NCI-H2196 (cell line): ENCODE results near the gene MDM4.

Experiments
- DNase-seq: peaks from one replicate; lab custom pipeline; 2025; ENCODE audit not compliant: unreplicated experiment; lab: John Stamatoyannopoulos, UW

The MDM4 gene

GRCh38 chr1:204602871-204603542, 86.8 kb downstream of the MDM4 start:
- DNase-seq = no peak

DNA sequence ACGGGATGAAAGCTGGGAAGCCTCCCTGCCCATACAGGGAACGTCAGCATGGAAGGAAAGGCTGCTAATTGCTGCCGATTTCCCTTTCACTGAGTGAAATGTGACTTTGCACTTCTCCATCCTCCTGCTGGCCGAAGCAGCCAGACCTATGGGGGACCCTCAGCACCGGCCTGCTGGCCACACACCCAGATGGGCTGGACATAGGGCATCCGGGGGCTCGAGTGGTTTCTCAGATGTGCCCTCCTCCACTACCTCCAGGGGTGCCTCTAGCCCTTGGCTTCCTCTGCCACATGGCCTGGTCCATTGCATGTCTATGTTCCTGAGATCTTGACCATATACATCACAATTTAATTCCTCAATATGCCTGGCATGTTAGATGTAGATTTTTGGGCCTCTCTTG, 89.6 kb downstream of the MDM4 start:
- no peak for DNase-seq
